ENCODE measurements around the gene C7. TPM values are rescaled to one million over a fixed set of nuclear protein-coding genes. Genes with fewer than 3 reads are reported as not detected.

C7 gene
- total and polyA plus RNA-seq, 2 of the 8 experiments (the other 6 are each of a cell fraction or from before 2014, with no cell fraction given), result 0.08 TPM; not detected in 1

DNA sequence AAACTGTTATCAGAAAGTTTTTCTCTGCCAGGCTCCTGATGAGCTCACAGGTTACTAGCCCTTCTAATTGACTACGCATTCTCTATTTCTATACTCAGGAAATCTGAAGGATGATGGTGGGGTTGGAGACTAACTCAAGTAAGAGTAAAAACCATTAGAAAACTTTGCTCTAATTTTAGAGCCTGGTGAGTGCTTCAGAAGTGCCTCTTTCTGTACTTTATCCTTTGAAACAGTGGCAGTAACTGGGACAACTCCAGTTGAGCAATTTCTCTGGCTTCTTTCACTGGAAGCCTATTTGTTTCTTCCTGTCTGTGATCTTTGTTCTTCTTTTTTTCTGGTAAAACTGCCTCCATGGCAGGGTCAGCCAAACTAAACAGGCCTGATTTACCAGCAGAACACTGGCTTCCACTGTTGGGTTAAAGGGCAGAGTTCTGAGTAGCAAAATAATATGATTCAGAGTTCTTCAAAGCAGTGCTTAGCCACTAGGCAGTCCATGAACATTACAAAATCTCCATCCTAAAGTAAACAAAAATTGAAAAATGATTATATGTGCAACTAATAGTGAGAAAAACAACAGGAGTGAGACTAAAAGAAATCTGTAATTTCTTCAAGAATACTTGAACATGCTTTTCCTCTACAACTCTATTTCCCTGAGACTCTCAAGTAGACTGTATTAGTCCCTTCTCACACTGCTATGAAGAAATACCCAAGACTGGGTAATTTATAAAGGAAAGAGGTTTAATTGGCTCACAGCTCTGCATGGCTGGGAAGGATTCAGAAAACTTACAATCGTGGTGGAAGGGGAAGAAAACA, 82.1 kb downstream of the C7 start:
- Histone ChIP-seq H3K23ac (ENCODE audit: insufficient read length) (no peak overlapping the region), H4K91ac (replicated peaks; ENCODE audit: insufficient read length, low read length) (no peak overlapping the region), H3K9me3 (ENCODE audit: insufficient read depth in 2 of 2, low read depth in 1 of 2, low read length in 1 of 2) (peaks cover 0 to 4% of the 10 kb centered on the region in 2 experiments; a peak in 1 of 4 replicates), H2BK20ac (ENCODE audit: low read length) (no peak overlapping the region), H4K20me1 (replicated peaks in 1 of 2; ENCODE audit: control insufficient read depth in 1 of 2, insufficient read depth in 2 of 2, low read length in 2 of 2) (no peaks in the 10 kb centered on the region), H3K4me2 (ENCODE audit: insufficient read depth in 1 of 2, low read depth in 2 of 2, low read length in 2 of 2) (no peak overlapping the region), H2BK120ac (replicated peaks; ENCODE audit: low read depth, low read length) (no peak overlapping the region), H3K36me3 (ENCODE audit: control insufficient read depth in 2 of 4, insufficient read depth in 4 of 4, low read length in 3 of 4) (no peaks in the 10 kb centered on the region), H3K18ac (ENCODE audit: extremely low read depth, low read length) (no peak overlapping the region), H4K8ac (ENCODE audit: extremely low read depth, insufficient read depth, low read length) (no peak overlapping the region), H3K79me1 (ENCODE audit: low read depth, low read length) (no peaks in the 10 kb centered on the region), H3K27ac (ENCODE audit: low read depth, low read length) (no peak overlapping the region), H2BK5ac (ENCODE audit: low read depth, low read length) (no peak overlapping the region), H3K56ac (replicated peaks; ENCODE audit: insufficient read length, low read depth, low read length) (no peak overlapping the region), H2BK15ac (ENCODE audit: low read length) (no peak overlapping the region), H4K5ac (ENCODE audit: insufficient read length, low read depth, low read length) (no peak overlapping the region), H3K79me2 (ENCODE audit: control insufficient read depth in 1 of 2, insufficient read depth in 2 of 2, low read length in 2 of 2) (no peaks in the 10 kb centered on the region), H3K14ac (ENCODE audit: insufficient read length) (no peak overlapping the region), H2BK12ac (ENCODE audit: low read depth, low read length) (no peak overlapping the region), H3K4ac (replicated peaks; ENCODE audit: insufficient read length, low read depth, low read length) (no peak overlapping the region), H3K4me1 (replicated peaks in 1 of 4; ENCODE audit: control insufficient read depth in 3 of 4, insufficient read depth in 4 of 4, low read length in 3 of 4) (no peaks in the 10 kb centered on the region), H3K4me3 (ENCODE audit: extremely low read depth in 1 of 4, insufficient read depth in 2 of 4, low read depth in 3 of 4, low read length in 4 of 4) (no peak overlapping the region), H3K27me3 (replicated peaks in 1 of 4; ENCODE audit: control insufficient read depth in 3 of 4, extremely low read depth in 1 of 4, insufficient read depth in 3 of 4, low read length in 3 of 4) (no peaks in the 10 kb centered on the region), H2AFZ (ENCODE audit: low read length) (no peak overlapping the region), H2AK5ac (ENCODE audit: low read depth, low read length) (no peak overlapping the region), H3K9ac (replicated peaks in 1 of 4; ENCODE audit: extremely low read depth in 1 of 4, low read depth in 3 of 4, low read length in 3 of 4) (no peak overlapping the region), H3K23me2 (ENCODE audit: low read depth, low read length) (peaks cover 2% of the 10 kb centered on the region; the same call in 1 of the 2 replicates)
- no peak for DNase-seq (ENCODE audit: low read depth in 1 of 2, low spot score in 2 of 2)
- no peak for TF ChIP-seq ASH2L (IDR thresholded peaks at IDR 0.05; ENCODE audit: low read length)
- TF ChIP-seq EGR1 (IDR thresholded peaks at IDR 0.05; ENCODE audit: borderline replicate concordance, low read depth, low read length), result no peak
- no peak for TF ChIP-seq SIX5 (IDR thresholded peaks at IDR 0.05; ENCODE audit: low read depth, low read length)
- no peak for TF ChIP-seq HDAC2 (IDR thresholded peaks at IDR 0.05; ENCODE audit: borderline replicate concordance in 1 of 2, low read depth in 2 of 2, low read length in 2 of 2)
- TF ChIP-seq, protein P1, sequence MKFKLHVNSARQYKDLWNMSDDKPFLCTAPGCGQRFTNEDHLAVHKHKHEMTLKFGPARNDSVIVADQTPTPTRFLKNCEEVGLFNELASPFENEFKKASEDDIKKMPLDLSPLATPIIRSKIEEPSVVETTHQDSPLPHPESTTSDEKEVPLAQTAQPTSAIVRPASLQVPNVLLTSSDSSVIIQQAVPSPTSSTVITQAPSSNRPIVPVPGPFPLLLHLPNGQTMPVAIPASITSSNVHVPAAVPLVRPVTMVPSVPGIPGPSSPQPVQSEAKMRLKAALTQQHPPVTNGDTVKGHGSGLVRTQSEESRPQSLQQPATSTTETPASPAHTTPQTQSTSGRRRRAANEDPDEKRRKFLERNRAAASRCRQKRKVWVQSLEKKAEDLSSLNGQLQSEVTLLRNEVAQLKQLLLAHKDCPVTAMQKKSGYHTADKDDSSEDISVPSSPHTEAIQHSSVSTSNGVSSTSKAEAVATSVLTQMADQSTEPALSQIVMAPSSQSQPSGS (IDR thresholded peaks at IDR 0.05; ENCODE audit: low read length), result no peak
- TF ChIP-seq, protein P2, sequence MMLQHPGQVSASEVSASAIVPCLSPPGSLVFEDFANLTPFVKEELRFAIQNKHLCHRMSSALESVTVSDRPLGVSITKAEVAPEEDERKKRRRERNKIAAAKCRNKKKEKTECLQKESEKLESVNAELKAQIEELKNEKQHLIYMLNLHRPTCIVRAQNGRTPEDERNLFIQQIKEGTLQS (IDR thresholded peaks at IDR 0.05; ENCODE audit: insufficient read depth, low read depth, low read length), result no peak
- TF ChIP-seq RFX5 (IDR thresholded peaks at IDR 0.05; ENCODE audit: borderline replicate concordance, low read depth, low read length), result no peak
- TF ChIP-seq SIRT6 (IDR thresholded peaks at IDR 0.05; ENCODE audit: low read length), result no peak
- no peak for TF ChIP-seq SUZ12 (IDR thresholded peaks at IDR 0.05; ENCODE audit: low read length)
- TF ChIP-seq SIN3A (conservative IDR thresholded peaks at IDR 0.05 in 1 of 2, IDR thresholded peaks at IDR 0.05 in 1 of 2; ENCODE audit: low read depth in 1 of 2, low read length in 2 of 2), result no peak
- ChIA-PET CTCF (ENCODE audit: partially characterized antibody) (no interaction called here), POLR2A (ENCODE audit: partially characterized antibody) (no interaction called here)
- no peak for FAIRE-seq
- 72% methylated on average over 2 of the region's 2 CpGs; no CpG with 5 or more reads in 1 of the 2 experiments for WGBS, 2 experiments (ENCODE audit: extremely low coverage in 1 of 2, insufficient coverage in 1 of 2, insufficient read length in 1 of 2, insufficient replicate concordance in 2 of 2, low coverage in 1 of 2, low lambda C conversion rate in 2 of 2, missing lambda C conversion rate in 1 of 2)
